ENCODE results near the gene KIF23.

Gene KIF23

DNA sequence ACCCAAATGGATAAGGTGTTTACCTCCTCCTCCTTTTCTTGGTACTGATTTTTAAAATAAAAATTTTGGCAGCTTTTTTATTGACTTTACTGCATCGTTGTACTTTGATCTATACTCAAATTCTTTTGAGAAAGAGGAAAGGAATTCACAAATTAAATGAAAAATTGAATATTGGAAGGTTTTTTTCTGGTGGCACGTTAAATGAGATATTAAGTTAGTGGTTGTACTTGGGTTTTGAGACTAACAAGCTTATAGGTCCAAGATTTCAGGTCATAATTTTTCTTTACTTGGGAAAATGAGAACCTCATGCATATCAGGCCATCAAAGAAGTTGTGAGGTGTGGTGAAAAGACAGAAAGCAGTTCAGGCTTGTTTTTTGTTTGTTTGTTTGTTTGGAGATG, 52.6 kb downstream of the KIF23 start:
- DNase-seq (ENCODE audit: low spot score) = no peak

DNA sequence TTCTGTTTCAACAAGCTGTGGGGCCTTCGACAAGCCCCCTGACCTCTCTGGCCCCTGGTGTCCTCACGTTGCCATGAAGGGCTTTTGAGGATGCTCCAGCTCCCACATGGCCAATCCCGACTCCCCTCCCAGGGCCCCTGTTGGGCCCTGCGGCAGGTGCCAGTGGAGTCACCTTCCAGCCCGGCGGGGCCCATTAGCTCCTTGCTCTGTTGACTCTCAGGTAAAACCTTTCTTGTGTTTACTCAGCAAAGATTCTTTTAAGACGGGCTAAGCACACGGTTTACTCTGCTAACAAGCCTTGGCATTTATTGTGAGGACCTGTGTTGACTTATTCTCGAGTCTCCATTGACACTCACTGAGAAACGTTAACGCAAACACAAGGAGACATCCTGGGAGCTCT, 53.5 kb downstream of the KIF23 start:
- DNase-seq (ENCODE audit: low spot score) = no peak

DNA sequence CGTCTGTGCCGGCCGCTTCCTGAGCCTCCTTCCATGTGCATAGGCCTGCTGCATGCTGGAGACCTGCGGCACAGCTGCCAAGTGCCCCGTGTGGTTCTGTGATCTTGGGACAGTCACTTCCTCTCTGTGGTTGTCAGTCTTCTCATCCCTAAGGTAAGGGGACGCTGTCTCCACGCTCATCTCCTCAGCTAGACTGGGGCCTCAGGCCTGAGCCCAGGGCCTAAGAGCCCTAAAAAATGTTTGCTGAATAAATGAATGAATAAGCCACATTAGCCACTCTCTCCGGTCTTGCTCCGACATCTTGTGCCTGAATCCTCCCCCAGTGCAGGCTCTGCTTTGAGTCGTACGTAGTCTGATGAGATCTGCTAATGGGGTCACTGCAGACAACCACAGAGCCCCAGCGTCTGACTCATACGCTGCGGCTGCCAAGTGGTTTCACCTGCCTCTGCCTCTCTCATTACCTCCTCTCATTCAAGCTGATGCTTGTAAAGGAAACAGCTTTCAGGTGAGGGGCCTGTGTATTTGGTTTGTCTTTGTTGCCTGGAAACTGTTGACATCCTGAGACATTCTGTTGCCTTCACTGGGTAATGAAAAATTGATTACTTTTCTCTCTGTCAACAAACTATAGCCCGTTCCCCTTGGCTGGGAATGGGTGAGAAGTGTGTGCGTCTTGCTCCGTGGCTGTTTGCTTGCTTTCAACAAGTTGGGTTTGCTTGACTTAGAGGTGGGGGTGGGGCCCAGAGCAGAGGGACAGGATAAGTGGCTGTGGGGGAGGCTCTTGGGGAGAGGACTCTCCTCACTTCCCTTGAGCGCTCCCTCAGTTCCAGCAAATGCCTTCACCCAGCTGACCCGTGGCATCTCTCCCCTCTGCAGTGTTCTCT, 54.3 kb downstream of the KIF23 start:
- peak; percentile 95 for DNase-seq (ENCODE audit: low spot score)

DNA sequence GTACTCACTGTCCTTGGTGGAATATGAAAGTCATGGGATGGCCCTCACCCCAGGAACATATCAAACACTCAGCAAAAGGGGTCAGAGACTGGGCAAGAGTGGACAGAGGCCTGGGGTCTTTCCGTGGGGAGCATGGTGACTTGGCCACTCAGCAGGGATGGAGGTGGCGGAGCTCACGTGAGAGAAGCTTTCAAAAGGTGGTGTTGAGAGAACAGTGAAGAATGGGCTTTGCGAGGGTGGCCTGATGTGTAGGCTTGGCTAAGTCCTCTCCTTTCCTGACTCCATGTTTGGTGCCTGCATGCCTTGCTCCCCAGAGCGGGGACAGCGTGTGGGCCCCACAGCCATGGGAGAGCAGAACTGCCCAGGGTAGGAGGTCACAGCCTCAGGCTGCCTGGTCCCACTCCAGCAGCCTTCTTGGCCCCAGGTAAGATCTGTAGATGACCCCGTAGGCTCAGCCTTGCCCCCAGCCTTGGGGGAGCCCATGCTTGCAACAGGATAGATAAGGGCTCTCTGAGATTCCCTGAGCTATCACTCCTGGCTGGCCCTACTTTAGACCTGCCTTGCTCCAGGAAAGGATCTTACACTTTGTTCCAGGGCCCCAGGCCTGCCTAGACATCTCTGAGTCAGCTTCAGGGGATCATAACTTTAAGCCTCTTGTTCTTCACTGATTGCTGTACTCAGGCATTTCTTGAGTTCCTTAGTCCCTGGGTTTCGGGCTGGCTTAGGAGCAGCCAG, 55.5 kb downstream of the KIF23 start:
- no peak for DNase-seq (ENCODE audit: low spot score)

DNA sequence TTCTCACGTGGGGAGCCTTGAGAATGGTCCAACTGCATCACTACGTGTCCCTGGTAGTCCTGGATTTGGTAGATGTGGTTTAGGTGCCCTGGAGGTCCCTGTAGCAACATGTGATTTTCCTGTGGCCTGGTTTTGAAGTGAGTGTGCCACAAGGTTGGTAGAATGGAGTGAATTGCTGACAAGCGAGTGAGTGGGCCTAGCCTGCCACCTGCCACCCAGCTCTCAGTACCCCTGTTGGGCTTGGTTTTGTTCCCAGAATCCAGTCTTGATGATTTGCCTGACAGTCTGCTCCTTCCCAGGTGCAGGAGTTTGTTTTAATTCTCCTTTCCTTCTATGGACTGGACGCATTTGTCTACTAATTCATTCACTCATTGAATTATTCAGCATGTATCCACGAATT, 57.9 kb downstream of the KIF23 start:
- DNase-seq (ENCODE audit: low spot score) = no peak

DNA sequence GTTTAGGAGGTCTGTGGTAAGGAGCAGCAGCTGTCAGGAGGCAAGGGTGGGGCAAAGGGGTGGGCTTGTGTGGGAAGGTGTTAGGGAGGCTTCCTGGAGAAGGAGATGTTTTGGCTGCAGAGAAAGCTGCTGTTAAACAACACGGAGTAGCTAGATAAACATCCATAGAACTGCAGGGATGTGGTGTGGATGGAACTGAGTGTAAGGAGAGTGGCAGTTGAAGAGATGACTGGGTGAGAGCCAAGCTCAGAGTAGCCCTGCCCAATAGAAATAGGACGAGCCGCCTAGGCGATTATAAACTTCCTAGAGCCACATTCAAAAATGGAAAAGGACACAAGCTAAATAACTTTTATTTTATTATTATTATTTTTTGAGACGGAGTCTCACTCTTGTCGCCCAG, 58.4 kb downstream of the KIF23 start:
- no peak for DNase-seq (ENCODE audit: low spot score)

DNA sequence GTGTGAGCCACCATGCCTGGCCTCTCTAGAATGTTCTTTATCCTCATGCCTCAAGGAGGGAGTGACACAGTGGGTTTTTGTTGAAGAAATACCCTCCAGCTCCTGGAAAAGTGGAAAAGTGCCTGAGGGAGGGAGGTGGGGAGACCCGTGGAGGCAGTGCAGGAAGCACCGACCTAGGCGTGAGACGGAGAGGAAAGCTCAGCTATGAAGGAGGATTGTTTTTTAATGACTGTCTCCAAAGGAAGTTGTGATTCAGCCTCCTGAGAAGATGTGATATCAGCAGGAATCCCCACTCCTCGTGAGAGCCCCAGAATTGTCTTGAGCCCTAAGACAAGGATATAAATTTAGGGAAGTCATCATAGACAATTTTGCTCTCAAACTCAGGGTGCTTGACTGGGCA, 60.1 kb downstream of the KIF23 start:
- no peak for DNase-seq (ENCODE audit: low spot score)

DNA sequence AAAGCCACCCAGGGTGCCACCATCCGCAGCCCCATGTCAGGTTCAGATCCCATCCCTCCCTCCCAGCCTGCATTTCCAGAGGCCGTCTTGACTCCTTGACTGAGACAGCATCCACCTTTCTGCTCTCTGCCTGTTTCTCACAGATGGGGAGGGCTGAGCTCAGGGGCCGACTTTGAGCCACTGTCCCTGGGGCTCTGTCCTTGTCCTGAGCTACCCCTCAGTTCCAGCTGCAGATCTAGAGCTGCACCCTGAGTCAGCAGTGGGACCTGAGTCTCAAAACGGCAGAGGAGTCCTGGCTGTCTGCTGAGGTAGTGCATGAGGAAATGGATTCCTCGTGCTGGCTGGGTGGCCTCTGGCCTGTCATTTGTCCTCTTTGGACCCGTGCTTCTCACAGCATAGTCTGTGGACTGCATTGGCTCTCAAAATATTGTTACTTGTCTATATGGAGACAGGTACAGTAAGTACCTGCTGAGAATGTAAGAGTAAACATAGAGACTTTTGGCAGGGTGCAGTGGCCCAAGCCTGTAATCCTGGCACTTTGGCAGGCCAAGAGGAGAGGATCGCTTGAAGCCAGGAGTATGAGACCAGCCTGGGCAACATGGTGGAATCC, 60.8 kb downstream of the KIF23 start:
- DNase-seq (ENCODE audit: low spot score) = no peak

DNA sequence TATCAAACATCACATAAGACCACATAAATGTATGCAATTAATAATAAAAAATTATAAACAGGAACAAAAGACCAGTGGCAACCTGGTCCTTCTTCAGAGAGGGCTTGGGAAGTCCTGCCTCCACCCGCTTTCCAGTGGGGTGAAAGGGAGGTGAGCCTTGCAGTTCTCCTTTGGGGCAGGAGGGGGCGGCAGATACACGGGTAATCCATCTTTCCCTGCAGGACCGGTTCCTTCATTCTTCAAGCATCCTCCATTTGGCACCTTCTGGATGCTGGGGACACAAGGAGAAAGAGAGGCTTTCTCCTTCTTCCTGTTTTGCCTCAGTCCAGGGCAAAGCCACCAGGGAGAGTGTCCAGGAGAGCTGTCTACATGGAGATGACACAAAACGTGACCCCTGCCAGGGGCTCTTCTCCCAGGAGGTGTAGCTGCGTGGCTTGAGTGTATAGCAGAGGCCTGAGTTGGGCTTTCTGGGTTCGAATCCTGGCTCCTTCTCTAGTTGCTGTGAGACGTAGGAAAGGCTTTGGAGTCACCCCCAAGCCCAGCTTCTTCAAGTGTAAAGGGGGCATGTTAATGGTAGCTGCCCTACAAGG, 61.7 kb downstream of the KIF23 start:
- DNase-seq (ENCODE audit: low spot score) = peak; percentile 70

DNA sequence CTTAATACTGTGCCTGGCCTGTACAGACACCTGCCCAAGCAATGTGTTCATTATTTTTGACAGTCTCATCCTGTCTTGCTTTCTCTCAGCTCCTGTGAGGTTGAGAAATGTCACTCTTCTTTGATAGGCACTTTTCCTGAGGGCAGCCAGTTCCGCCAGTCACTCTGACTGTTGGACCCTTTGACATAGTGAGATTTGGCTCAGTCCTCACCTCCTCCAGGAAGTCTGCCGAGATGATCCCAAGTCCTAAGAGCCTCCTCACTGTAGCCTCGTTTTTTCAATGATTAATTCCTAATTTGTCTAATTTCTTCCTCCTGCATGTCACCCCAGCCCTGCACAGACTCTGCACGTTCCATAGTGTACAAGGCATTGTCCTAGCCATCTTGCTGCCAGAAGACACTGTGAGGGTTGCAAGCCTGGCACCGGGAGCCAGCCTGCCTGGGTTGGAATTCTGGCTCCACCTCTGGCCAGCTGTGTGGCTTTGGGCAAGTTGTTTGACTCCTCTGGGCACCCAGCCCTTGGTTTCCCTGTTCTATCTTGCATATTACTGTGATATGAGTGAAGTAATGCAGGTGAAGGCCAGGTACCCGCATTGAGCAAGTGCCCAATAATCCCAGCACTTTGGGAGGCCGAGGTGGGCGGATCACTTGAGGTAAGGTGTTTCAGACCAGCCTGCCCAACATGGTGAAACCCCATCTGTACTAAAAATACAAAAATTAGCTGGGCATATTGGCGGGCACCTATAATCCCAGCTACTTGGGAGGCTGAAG, 62.7 kb downstream of the KIF23 start:
- DNase-seq (ENCODE audit: low spot score) = no peak

DNA sequence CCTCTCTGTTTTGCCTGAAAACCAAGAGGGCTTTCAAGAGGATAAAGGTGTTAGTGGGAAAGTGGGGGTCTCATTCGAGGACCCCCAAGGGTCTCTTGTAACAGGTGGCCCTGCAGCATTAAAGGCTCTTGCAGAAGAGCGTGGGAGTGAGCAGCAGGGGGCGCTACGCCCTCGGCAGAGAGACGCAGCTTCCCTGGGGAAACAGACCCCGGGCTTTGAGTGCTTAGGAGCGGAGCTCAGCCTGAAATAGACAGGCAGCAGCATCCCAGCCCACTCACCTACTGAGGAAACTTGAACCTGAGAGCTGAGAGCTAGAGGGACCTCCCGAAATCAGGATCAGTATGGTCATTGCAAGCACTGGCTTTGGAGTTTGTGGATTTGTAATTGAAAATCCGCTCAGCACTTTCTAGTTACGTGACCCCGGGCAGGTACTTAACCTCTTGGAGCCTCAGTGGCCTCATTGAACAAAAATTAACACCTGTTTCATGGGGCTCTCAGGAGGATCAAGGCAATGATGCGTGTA, 64.2 kb downstream of the KIF23 start:
- DNase-seq (ENCODE audit: low spot score) = peak; percentile 27

DNA sequence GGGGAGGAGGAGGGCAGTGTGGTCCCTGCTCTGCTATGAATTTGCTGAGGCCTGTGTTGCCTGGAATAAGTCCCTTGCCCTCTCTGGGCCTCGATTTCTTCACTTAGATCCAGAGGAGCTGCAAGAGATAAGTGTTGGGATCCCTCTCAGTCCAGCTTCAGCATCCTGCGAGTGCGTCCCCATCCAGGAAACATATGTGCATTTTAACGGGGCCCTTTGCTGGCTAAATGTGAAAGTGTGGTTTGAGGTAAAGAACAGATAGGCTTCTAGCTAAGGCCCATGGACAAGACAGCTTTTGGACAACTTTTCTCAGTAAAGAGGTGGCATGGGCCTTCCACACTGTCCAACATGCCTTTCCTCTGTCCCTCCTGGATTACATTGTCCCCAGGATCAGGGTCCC, 64.9 kb downstream of the KIF23 start:
- DNase-seq (ENCODE audit: low spot score) = no peak

DNA sequence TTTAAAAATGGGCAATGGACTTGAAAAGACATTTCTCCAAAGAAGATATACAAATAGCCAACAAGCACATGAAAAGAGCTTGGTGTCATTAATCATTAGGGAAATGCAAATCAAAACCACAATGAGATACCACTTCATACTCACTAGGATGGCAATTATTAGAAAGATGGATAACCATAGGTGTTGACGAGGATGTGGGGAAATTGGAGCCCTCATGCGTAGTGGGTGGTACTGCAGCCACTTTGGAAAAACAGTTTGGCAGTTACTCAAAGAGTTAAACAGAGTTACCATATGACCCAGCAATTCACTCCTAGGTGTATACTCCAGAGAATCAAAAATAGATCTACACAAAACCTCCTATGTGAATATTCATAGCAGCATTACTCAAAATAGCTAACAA, 65.8 kb downstream of the KIF23 start:
- no peak for DNase-seq (ENCODE audit: low spot score)

DNA sequence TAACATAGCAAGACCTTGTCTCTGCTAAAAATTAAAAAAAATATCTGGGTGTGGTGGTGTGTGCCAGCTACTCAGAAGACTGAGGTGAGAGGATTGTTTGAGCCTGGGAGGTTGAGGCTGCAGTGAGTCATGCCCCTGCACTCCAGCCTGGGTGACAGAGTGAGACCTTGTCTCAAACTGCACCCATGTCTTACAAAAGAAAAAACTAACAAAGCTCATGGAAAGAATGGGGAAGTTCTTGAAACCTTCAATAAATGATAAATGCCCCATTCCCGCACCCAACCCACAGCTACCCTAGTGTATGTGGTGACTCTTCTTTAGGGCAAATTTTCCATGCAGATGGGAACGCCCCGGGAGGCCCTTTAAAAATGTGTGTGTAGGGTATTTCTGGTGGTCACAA, 66.8 kb downstream of the KIF23 start:
- peak; percentile 7 for DNase-seq (ENCODE audit: low spot score)

DNA sequence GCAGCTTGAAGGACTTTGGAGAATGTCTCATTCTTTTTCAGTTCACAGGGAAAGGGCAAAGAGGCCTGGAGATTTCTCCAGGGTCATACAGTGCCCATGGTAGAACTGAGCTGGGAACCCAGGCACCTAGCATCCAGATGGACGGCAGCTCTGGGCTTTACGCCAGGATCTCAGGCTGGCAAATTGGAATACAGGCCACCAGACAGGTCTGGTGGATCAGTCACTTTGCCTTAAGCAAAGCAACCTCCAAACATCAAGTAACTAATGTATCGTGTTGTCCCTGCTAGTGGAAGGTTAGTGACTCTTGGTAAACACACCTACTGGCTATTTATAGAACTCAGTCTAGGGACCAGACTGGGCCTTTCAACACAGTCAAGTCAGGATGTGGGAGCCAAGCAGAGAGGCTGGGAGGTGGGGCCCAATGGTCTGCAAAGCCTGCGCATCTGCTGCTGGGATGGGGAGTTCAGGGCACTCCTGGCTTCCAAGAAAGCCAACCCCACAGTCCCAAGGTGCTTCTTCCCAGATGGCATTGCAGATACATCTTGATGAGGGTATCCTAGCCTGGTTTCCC, 68.6 kb downstream of the KIF23 start:
- DNase-seq (ENCODE audit: low spot score) = no peak

DNA sequence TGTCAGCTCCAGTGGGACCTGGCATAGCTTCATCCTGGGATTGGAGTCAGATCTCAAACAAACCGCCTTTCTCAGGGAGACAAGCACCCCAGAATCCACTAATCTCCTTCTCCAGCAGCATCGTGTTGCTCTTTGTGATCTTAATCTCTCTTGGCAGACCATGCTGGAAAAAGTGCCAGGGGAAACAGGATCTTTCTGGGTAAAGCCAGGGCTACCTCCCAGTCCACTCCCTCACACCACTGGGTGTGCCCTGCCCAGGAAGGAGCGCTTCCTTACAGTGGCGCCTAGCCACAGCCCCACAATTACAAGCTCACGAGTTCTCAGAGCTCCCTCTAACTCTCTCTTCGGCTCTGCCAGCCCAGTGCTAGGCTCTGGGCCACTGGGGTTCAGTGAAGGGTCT, 70.7 kb downstream of the KIF23 start:
- DNase-seq (ENCODE audit: low spot score) = no peak

DNA sequence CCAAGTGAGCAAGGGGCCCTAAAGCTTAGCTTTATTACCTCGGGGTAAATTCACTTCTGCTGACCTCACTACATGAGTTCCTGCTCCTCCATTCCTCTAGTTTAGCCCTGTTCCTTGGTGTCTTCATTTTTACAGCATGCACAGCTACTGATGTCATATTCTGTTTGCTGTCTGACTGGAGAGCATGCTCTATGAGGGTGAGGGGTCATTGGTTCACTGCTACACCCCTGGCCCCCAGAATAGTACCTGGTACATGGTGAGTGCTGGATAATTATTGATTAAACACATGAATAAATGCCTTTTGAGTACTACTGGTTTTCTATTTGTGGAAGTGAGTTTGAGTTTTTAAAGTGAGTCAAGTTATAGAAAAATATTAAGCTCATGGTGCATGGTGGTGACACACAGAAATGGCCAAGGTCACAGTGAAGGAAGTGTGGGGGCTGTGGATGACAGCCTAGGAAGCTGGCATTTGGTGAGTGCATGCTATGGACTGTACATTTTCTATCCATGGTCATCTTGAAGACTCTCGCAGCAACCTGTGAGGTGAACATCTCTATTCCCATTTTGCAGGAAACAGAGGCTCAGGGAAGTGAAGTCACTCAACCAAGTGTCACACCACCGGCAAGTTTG, 72.4 kb downstream of the KIF23 start:
- DNase-seq (ENCODE audit: low spot score) = no peak

DNA sequence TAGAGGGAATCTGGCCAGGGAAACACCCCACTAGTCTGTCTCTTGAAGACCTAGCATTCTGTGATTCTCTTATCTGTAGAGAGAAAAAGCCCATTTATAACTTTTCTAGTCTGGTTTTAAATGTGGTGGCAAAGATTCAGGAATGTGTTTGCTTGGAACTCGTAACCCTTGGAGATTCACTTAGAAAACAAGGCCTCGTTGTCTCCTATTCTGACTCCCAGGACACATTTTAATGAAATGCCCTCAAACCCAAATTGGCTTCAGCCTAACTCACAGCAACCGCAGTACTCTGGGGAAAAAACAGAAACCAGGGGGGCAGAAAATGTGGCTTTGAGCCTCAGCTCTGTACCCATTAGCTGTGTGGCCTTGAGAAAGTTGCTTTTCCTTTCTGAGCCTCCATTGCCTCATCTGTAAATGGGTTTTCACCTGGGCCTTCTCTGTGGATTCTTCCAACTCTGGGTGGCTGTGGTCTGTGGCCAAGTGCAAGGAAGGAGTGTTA, 75.0 kb downstream of the KIF23 start:
- DNase-seq (ENCODE audit: low spot score) = no peak

DNA sequence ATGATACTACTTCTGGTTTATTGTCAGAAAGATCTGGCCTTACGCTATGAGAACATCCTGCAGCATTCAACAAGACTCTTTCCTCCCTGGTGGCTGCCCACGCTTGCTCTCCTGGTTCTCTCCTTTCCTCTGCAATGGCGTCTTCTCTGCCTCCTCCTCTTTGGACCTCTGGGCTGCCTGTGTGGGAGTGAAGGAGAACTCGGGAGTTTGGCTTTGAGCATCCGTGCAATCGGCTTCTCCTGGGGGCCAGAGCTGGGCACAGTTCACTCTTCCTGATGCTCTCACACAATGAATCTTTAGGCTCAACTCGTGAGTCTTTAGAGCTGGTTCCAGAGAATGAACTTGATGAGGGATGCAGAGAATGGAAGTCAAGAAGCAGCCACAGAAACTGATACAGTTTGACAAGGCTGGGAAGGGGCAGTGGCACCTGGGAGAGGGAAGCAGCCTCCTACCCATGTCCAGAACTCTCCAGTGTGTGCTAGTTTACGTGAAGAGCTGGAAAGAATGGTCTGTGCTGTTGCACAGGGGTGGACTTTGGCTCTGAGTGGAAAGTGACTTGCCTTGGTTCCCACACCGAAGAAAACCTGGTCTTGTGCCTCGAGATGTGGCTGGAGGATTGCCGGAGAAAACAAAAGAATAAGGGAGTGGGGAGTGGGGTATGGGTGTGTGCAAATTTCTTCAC, 76.3 kb downstream of the KIF23 start:
- DNase-seq (ENCODE audit: low spot score) = no peak

DNA sequence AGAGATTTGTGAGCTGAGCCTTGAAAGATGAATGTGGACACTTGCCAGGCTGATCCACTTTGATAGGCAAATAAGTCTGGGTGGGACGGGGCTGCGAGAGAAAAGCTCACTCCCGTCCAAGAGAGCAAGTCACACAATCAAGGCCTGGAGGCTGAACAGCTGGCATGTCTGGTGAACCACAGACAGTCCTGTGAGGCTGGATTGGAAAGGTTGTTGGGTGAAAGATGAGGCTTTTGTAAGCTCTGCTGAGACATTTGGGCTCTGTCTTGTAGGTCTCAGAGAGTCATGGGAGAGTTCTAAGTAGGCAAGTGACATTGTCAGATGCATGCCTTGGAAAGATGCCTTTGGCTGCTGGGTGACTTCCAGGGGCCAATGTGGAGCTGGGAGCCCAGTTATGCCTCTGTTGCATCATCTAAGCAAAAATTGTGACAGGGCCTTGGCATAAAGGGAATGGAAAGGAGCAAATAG, 76.9 kb downstream of the KIF23 start:
- DNase-seq (ENCODE audit: low spot score) = no peak
